Progenitor cell of endocrine pancreas (in vitro differentiated cells): ENCODE data around the gene TRA2A. TPM values are rescaled to one million over a fixed set of nuclear protein-coding genes. Genes with fewer than 3 reads are reported as not detected.
"Not testable (repeated sequence)": the region's sequence is repeated elsewhere in the genome, so short reads cannot be mapped to it uniquely, and the experiment has no call there.

Experiments
- DNase-seq: peaks from one replicate; pipeline ENCODE4 v3.0.0; 2021; ENCODE audit warnings: low spot score; ENCODE audit not compliant: unreplicated experiment
- H3K27ac Mint-ChIP-seq: 2 replicates; pipeline ENCODE4 v1.8.0; 2021; ENCODE audit warnings: mild to moderate bottlenecking, moderate library complexity, mixed read lengths
- H3K27me3 Mint-ChIP-seq: 2 replicates; pipeline ENCODE4 v1.8.0; 2021; ENCODE audit warnings: mixed read lengths
- H3K36me3 Mint-ChIP-seq: 2 replicates; pipeline ENCODE4 v1.8.0; 2022; ENCODE audit warnings: mixed read lengths; ENCODE audit not compliant: insufficient read depth
- H3K4me1 Mint-ChIP-seq: 2 replicates; pipeline ENCODE4 v1.8.0; 2021; ENCODE audit warnings: low read depth, mixed read lengths
- H3K4me3 Mint-ChIP-seq: 2 replicates; pipeline ENCODE4 v1.8.0; 2021; ENCODE audit warnings: low read depth, mild to moderate bottlenecking, moderate library complexity, mixed read lengths
- H3K9me3 Mint-ChIP-seq: 2 replicates; pipeline ENCODE4 v1.8.0; 2021; ENCODE audit warnings: low read depth, mixed read lengths
- total RNA-seq: library from RNA; stranded (reverse); gene quantifications from 2 replicates; pipeline ENCODE4 v1.2.1, GENCODE V29; 2021
- TF ChIP-seq, protein P1 (sequence below): fragments of 200-600 bp; sonication (generic); IDR thresholded peaks from one replicate; pipeline ENCODE4 v1.5.0; 2021; ENCODE audit warnings: antibody characterized with exemption, mild to moderate bottlenecking; ENCODE audit not compliant: unreplicated experiment

TRA2A gene
- total RNA-seq, 1 donor from 2014 or later, result 216 TPM

DNA sequence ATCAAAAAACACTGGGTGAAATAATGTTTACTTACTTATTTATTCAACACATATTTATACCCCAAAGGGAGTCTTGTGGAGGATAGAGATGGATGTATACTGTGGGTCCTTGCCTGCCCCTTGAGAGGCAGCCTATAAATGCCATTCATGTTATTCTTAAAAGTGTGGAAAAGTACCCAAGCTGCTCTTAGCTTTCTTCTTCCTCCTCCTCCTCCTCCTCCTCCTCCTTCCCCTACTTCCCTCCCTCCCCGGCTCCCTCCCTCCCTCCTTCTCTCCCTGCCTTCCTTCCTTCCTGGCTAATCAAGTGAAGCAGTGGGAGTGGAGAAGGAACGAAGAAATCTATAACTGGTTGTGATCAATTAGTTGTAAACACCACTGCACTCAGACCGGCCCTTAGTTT lies 40.3 kb downstream of the TRA2A start:
- no peak for DNase-seq
- Mint-ChIP-seq H3K9me3 (no peaks in the 10 kb centered on the region), H3K36me3 (peaks cover 2% of the 10 kb centered on the region), H3K27ac (no peak overlapping the region), H3K27me3 (no peaks in the 10 kb centered on the region), H3K4me1 (peaks cover 2% of the 10 kb centered on the region), H3K4me3 (no peak overlapping the region)
- TF ChIP-seq, protein P1, sequence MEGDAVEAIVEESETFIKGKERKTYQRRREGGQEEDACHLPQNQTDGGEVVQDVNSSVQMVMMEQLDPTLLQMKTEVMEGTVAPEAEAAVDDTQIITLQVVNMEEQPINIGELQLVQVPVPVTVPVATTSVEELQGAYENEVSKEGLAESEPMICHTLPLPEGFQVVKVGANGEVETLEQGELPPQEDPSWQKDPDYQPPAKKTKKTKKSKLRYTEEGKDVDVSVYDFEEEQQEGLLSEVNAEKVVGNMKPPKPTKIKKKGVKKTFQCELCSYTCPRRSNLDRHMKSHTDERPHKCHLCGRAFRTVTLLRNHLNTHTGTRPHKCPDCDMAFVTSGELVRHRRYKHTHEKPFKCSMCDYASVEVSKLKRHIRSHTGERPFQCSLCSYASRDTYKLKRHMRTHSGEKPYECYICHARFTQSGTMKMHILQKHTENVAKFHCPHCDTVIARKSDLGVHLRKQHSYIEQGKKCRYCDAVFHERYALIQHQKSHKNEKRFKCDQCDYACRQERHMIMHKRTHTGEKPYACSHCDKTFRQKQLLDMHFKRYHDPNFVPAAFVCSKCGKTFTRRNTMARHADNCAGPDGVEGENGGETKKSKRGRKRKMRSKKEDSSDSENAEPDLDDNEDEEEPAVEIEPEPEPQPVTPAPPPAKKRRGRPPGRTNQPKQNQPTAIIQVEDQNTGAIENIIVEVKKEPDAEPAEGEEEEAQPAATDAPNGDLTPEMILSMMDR, result no peak

GRCh38 chr7:23490357-23491135 lies 41.2 kb downstream of the TRA2A start:
- Mint-ChIP-seq H3K36me3 (peaks cover 2% of the 10 kb centered on the region), H3K27ac (peak overlapping the region; percentile 49), H3K27me3 (no peaks in the 10 kb centered on the region), H3K4me3 (no peak overlapping the region), H3K9me3 (no peaks in the 10 kb centered on the region), H3K4me1 (peaks cover 7% of the 10 kb centered on the region)
- TF ChIP-seq, protein P1, result no peak
- no peak for DNase-seq

DNA sequence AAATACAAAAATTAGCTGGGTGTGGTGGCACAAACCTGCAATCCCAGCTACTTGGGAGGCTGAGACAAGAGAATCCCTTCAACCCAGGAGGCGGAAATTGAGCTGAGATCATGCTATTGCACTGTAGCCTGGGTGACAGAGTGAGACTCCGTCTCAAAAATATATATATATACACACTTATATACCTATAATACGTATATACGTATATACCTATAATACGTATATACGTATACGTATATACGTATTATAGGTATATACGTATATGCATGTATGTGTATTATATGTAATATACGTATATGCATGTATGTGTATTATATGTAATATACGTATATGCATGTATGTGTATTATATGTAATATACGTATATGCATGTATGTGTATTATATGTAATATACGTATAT lies 43.1 kb downstream of the TRA2A start:
- H3K9me3 Mint-ChIP-seq, H3K4me3 Mint-ChIP-seq, H3K4me1 Mint-ChIP-seq, DNase-seq, H3K27me3 Mint-ChIP-seq, H3K27ac Mint-ChIP-seq, H3K36me3 Mint-ChIP-seq: not testable (repeated sequence)

DNA sequence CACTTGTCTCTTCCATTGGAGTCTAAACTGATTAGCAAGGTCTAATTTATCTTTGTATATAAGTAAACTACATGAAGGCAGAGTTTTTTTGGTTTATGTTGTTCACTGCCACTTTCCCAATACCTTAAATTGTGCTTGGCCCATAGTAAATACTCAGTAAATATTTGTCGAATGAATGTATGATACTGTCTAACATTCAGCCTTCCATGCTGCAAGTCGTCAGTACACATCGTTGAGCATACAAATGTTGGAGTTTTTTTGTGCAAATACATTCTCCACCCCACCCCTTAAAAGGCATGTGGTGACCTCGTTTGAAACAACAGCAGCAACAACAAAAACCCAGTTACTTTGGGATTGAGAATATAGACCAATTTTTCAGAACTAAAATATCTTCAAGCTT lies 44.1 kb downstream of the TRA2A start:
- TF ChIP-seq, protein P1, result no peak
- no peak for DNase-seq
- Mint-ChIP-seq H3K27ac (no peak overlapping the region), H3K4me3 (no peak overlapping the region), H3K27me3 (no peaks in the 10 kb centered on the region), H3K36me3 (peaks cover 2% of the 10 kb centered on the region), H3K4me1 (peaks cover 7% of the 10 kb centered on the region), H3K9me3 (no peaks in the 10 kb centered on the region)

DNA sequence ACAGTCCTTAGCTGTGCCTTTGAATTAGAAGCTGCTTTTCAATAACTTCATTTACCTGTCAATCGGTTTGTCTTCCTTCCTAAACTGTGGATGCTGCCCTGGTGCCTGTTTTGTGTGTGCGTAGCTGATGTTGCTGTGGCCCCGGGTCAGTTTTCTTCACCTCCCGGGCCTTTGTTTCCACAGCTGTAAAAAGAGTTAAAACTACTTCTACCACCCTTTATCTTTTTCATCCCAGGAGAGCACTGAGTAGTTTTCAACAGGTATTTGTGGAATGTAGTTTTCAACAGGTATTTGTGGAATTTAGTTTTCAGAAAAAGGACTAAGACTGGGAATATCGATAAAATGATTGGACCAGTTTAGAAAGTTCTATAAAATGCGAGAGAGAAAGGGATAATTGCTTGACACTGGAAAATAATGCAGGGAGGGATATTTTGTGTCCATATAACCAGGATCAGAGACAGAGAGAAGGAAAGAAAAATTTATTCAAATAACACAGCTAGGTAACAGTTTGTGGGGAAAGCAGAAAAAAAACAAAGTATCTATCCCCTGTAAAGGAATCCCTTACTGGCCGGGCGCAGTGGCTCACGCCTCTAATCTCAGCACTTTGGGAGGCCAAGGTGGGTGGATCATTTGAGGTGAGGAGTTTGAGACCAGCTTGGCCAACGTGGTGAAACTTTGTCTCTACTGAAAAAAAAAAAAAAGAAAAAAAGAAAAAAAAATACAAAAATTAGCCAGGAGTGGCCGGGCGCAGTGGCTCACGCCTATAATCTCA lies 45.6 kb downstream of the TRA2A start:
- H3K4me3 Mint-ChIP-seq, result no peak overlapping the region
- DNase-seq, result no peak
- peak overlapping the region; percentile 76 for H3K27ac Mint-ChIP-seq
- no peaks in the 10 kb centered on the region for H3K27me3 Mint-ChIP-seq
- H3K4me1 Mint-ChIP-seq, result peaks cover 10% of the 10 kb centered on the region
- H3K9me3 Mint-ChIP-seq, result no peaks in the 10 kb centered on the region
- TF ChIP-seq, protein P1, result no peak
- H3K36me3 Mint-ChIP-seq, result peaks cover 2% of the 10 kb centered on the region
